Progenitor cell of endocrine pancreas (in vitro differentiated cells): ENCODE results near the gene SGMS2. TPM values are rescaled to one million over a fixed set of nuclear protein-coding genes. Genes with fewer than 3 reads are reported as not detected.

Experiments
- DNase-seq: peaks from one replicate; pipeline ENCODE4 v3.0.0; 2021; ENCODE audit warnings: low spot score; ENCODE audit not compliant: unreplicated experiment
- H3K27ac Mint-ChIP-seq: 2 replicates; pipeline ENCODE4 v1.8.0; 2021; ENCODE audit warnings: mild to moderate bottlenecking, moderate library complexity, mixed read lengths
- H3K27me3 Mint-ChIP-seq: 2 replicates; pipeline ENCODE4 v1.8.0; 2021; ENCODE audit warnings: mixed read lengths
- H3K36me3 Mint-ChIP-seq: 2 replicates; pipeline ENCODE4 v1.8.0; 2022; ENCODE audit warnings: mixed read lengths; ENCODE audit not compliant: insufficient read depth
- H3K4me1 Mint-ChIP-seq: 2 replicates; pipeline ENCODE4 v1.8.0; 2021; ENCODE audit warnings: low read depth, mixed read lengths
- H3K4me3 Mint-ChIP-seq: 2 replicates; pipeline ENCODE4 v1.8.0; 2021; ENCODE audit warnings: low read depth, mild to moderate bottlenecking, moderate library complexity, mixed read lengths
- H3K9me3 Mint-ChIP-seq: 2 replicates; pipeline ENCODE4 v1.8.0; 2021; ENCODE audit warnings: low read depth, mixed read lengths
- total RNA-seq: library from RNA; stranded (reverse); gene quantifications from 2 replicates; pipeline ENCODE4 v1.2.1, GENCODE V29; 2021
- TF ChIP-seq, protein P1 (sequence below): fragments of 200-600 bp; sonication (generic); IDR thresholded peaks from one replicate; pipeline ENCODE4 v1.5.0; 2021; ENCODE audit warnings: antibody characterized with exemption, mild to moderate bottlenecking; ENCODE audit not compliant: unreplicated experiment

SGMS2 gene
- total RNA-seq, 1 donor from 2014 or later = 6.9 TPM

DNA sequence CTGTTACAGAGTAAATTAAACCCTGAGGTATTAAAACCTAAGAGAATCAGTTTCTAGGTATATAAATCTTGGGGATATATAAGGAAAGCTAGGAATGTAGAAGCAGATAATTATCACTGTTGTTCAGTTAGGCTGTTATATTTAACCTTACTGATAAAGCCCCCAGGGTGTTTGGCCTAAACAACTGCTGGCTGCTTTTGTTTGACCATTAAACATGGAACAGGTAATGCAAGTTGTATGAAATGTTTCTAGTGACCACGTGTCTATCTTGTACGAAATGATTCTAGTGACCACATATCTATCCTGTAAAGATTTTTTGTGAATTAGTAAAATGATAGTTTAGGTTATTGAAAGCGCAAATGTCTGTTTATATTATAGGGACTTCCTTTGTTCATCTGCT lies 52.6 kb downstream of the SGMS2 start:
- no peak overlapping the region for H3K4me3 Mint-ChIP-seq
- no peak for DNase-seq
- H3K27me3 Mint-ChIP-seq = no peaks in the 10 kb centered on the region
- no peaks in the 10 kb centered on the region for H3K36me3 Mint-ChIP-seq
- TF ChIP-seq, protein P1, sequence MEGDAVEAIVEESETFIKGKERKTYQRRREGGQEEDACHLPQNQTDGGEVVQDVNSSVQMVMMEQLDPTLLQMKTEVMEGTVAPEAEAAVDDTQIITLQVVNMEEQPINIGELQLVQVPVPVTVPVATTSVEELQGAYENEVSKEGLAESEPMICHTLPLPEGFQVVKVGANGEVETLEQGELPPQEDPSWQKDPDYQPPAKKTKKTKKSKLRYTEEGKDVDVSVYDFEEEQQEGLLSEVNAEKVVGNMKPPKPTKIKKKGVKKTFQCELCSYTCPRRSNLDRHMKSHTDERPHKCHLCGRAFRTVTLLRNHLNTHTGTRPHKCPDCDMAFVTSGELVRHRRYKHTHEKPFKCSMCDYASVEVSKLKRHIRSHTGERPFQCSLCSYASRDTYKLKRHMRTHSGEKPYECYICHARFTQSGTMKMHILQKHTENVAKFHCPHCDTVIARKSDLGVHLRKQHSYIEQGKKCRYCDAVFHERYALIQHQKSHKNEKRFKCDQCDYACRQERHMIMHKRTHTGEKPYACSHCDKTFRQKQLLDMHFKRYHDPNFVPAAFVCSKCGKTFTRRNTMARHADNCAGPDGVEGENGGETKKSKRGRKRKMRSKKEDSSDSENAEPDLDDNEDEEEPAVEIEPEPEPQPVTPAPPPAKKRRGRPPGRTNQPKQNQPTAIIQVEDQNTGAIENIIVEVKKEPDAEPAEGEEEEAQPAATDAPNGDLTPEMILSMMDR = no peak
- peaks cover 3% of the 10 kb centered on the region for H3K9me3 Mint-ChIP-seq
- peak overlapping the region; percentile 37 for H3K27ac Mint-ChIP-seq
- peaks cover 18% of the 10 kb centered on the region for H3K4me1 Mint-ChIP-seq

GRCh38 chr4:107885865-107886264 lies 61.1 kb downstream of the SGMS2 start:
- TF ChIP-seq, protein P1 = no peak
- no peaks in the 10 kb centered on the region for H3K4me1 Mint-ChIP-seq
- H3K27me3 Mint-ChIP-seq = no peaks in the 10 kb centered on the region
- peaks cover 19% of the 10 kb centered on the region for H3K9me3 Mint-ChIP-seq
- H3K27ac Mint-ChIP-seq = no peak overlapping the region
- DNase-seq = no peak
- H3K36me3 Mint-ChIP-seq = peaks cover 4% of the 10 kb centered on the region
- H3K4me3 Mint-ChIP-seq = no peak overlapping the region

DNA sequence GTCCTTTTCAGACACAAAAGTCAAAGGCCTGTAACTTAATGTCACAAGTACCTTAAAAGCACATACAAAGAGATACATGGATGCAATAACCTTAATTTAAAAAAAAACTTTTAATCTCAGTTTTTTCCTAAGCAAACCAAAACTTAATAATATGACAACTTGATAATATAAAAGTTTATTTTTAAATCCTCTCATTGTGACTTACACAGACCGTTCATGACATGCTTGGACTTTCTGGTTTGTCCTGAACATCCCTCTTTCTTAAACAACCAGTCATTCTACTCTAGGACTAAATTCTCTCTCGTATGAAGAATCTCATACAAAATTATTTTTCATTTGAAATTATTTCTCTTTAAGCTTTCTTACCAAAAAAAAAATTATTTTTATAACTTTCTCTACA lies 63.5 kb downstream of the SGMS2 start:
- Mint-ChIP-seq H3K4me3 (no peak overlapping the region), H3K9me3 (peaks cover 22% of the 10 kb centered on the region), H3K36me3 (peaks cover 6% of the 10 kb centered on the region), H3K27me3 (no peaks in the 10 kb centered on the region), H3K27ac (no peak overlapping the region), H3K4me1 (peaks cover 2% of the 10 kb centered on the region)
- TF ChIP-seq, protein P1 = no peak
- DNase-seq = no peak

DNA sequence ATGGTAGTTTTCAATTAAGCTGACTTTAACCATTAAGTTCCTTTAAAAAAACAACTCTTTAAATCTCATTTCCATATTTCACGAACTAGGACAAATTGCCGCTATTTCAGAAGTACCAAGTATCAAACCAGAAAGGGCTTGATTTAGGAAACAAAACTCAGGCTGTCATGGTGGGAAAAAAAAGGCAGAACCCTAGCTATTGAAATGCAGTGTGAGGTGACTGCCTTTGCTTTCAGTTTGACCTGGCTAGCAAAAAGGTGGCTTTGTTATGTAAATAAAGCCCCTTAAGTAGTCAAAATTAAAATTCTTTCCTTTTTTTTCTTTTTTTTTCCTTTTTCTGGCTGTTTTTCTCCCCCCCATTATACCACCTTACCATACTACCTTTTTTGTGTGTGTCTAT lies 66.0 kb downstream of the SGMS2 start:
- no peak overlapping the region for H3K27ac Mint-ChIP-seq
- peaks cover 16% of the 10 kb centered on the region for H3K9me3 Mint-ChIP-seq
- DNase-seq = no peak

DNA sequence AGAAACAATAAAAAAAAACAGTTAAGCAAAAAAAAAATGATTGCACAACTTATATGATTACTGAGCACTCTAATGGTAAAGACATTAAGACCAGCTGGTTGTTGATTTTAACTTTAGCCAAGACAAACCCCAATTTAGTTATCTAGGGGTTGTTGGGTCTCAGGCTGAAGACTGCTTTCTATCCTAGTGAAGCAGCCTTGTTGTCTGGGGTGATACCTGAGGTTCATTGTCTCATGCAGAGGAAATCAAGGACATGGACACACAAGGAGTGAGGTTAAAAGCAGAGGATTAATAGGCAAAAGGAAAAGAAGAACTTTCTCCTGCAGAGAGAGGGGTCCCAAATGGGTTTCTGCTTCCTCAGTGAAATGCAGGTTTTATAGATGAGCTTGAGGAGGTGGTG lies 66.6 kb downstream of the SGMS2 start:
- H3K27ac Mint-ChIP-seq = no peak overlapping the region
- H3K27me3 Mint-ChIP-seq = no peaks in the 10 kb centered on the region
- peaks cover 16% of the 10 kb centered on the region for H3K9me3 Mint-ChIP-seq
- no peak for DNase-seq
- H3K4me3 Mint-ChIP-seq = no peak overlapping the region
- peaks cover 9% of the 10 kb centered on the region for H3K4me1 Mint-ChIP-seq
- peaks cover 3% of the 10 kb centered on the region for H3K36me3 Mint-ChIP-seq
- TF ChIP-seq, protein P1 = no peak

More for the DNA sequence above, 66.0 kb downstream of the SGMS2 start:
- Mint-ChIP-seq H3K4me1 (peaks cover 5% of the 10 kb centered on the region), H3K36me3 (peaks cover 3% of the 10 kb centered on the region), H3K27me3 (no peaks in the 10 kb centered on the region), H3K4me3 (no peak overlapping the region)
- TF ChIP-seq, protein P1 = no peak
